Kidney (tissue), 14 donors: Measurements from ENCODE around the gene OLFML3. TPM values are rescaled to one million over a fixed set of nuclear protein-coding genes. Genes with fewer than 3 reads are reported as not detected.
"Not testable (repeated sequence)": the region's sequence is repeated elsewhere in the genome, so short reads cannot be mapped to it uniquely, and the experiment has no call there.

ENCODE experiments used
- DNase-seq, 5 donors: peaks; one replicate each; pipeline ENCODE4 v3.0.0-alpha.2; 2013 to 2020
- FAIRE-seq: peaks from 2 replicates; lab custom pipeline; 2012; peaks lifted over from hg19 to GRCh38; lab: Jason Lieb, UNC
- H3K27ac ChIP-seq, 2 donors: one replicate each; pipeline ENCODE4 v1.7.0; 2013; ENCODE audit warnings: low read depth in 2 of 2, low read length in 2 of 2, inconsistent platforms in 1 of 2
- H3K27me3 ChIP-seq: one replicate; pipeline ENCODE4 v1.7.1; 2013; ENCODE audit warnings: low read length, inconsistent platforms; ENCODE audit not compliant: control insufficient read depth, insufficient read depth
- H3K36me3 ChIP-seq, 3 donors: one replicate each; pipeline versions ENCODE4 v1.7.0 to v1.7.1; 2013; ENCODE audit warnings: low read length in 3 of 3, control low read depth in 1 of 3, inconsistent platforms in 1 of 3; ENCODE audit not compliant: insufficient read depth in 3 of 3, control insufficient read depth in 2 of 3
- H3K4me1 ChIP-seq, 3 donors: one replicate each; pipeline versions ENCODE4 v1.7.0 to v1.7.1; 2013; ENCODE audit warnings: low read length in 3 of 3, inconsistent platforms in 1 of 3, low read depth in 1 of 3; ENCODE audit not compliant: control insufficient read depth in 2 of 3, insufficient read depth in 2 of 3
- H3K4me3 ChIP-seq, 3 donors: one replicate each; pipeline versions ENCODE4 v1.7.0 to v1.8.1; 2013; ENCODE audit warnings: low read length in 3 of 3, control low read depth in 1 of 3, inconsistent platforms in 1 of 3
- H3K9ac ChIP-seq, 3 donors: one replicate each; pipeline versions ENCODE4 v1.7.0 to v1.7.1; 2013; ENCODE audit warnings: low read length in 3 of 3, control low read depth in 1 of 3, inconsistent platforms in 1 of 3
- H3K9me3 ChIP-seq, 3 donors: one replicate each; pipeline versions ENCODE4 v1.7.0 to v1.7.1; 2013; ENCODE audit warnings: low read length in 3 of 3, control low read depth in 1 of 3, inconsistent platforms in 1 of 3; ENCODE audit not compliant: control insufficient read depth in 2 of 3, insufficient read depth in 1 of 3
- intact Hi-C: fragments of 100-400 bp; cut with DNase I; formaldehyde crosslinking; loops from one replicate; pipeline ENCODE4 v1.11.1; 2022
- polyA plus RNA-seq: library from polyadenylated mRNA; stranded (reverse); fragments of 350-450 nt; fragmentation: Illumina TruSeq; extraction: RNeasy Lipid Tissue Mini Kit (QIAGEN cat#74804); gene quantifications from one replicate; pipeline ENCODE4 v1.2.3, GENCODE V29; 2014; ENCODE audit warnings: low read depth, low replicate concordance; ENCODE audit not compliant: insufficient read depth
- total RNA-seq: library from RNA; stranded (reverse); fragmentation: NEBNext Ultra II Directional; extraction: Animal tissue kit (Norgen Biotek cat#: 25700); gene quantifications from one replicate; pipeline ENCODE4 v1.2.1, GENCODE V29; 2021
- TF ChIP-seq, protein P1 (sequence below): IDR thresholded peaks from 3 replicates; pipeline ENCODE4 v1.5.1; 2012; ENCODE audit warnings: mild to moderate bottlenecking, moderate library complexity, borderline replicate concordance; ENCODE audit not compliant: insufficient read depth; ENCODE audit errors: extremely low read depth
- donor health status: control.
- donor health status: control.
- donor health status: control.
- donor health status: control.
- donor health status: control.
- donor health status: DM: yes; HTN: yes; CAD: no.
- donor health status: Normal renal cell carcinoma (clear cell type).

OLFML3 gene
- total and polyA plus RNA-seq, 2 donors from 2014 or later: 13.5 to 22.9 TPM

DNA sequence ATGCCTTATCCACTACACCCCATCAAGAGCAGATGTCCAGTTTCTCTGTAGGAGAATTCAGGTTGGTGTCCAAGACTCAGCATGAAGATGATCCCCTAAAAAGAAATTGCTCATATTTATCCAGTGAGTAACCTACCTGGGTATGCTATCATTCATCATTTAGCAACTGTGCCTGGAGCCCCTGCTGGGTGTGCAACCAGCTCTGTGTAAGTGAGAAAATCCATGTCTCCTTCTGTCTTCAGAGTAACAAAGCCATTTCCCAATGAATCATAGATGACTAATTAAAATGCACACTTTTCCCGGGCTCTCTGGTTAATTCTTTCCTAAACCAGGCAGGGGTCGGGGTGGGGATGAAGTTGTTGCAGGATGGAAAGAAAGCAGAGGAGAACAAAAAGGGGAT, 35.8 kb downstream of the OLFML3 start:
- DNase-seq: no peak
- Histone ChIP-seq H3K9me3 (no peaks in the 10 kb centered on the region), H3K36me3 (no peaks in the 10 kb centered on the region), H3K27me3 (no peaks in the 10 kb centered on the region), H3K27ac (no peak overlapping the region), H3K9ac (no peak overlapping the region), H3K4me3 (no peak overlapping the region), H3K4me1 (no peaks in the 10 kb centered on the region)
- intact Hi-C loops: no loop called here
- FAIRE-seq: no peak
- TF ChIP-seq, protein P1, sequence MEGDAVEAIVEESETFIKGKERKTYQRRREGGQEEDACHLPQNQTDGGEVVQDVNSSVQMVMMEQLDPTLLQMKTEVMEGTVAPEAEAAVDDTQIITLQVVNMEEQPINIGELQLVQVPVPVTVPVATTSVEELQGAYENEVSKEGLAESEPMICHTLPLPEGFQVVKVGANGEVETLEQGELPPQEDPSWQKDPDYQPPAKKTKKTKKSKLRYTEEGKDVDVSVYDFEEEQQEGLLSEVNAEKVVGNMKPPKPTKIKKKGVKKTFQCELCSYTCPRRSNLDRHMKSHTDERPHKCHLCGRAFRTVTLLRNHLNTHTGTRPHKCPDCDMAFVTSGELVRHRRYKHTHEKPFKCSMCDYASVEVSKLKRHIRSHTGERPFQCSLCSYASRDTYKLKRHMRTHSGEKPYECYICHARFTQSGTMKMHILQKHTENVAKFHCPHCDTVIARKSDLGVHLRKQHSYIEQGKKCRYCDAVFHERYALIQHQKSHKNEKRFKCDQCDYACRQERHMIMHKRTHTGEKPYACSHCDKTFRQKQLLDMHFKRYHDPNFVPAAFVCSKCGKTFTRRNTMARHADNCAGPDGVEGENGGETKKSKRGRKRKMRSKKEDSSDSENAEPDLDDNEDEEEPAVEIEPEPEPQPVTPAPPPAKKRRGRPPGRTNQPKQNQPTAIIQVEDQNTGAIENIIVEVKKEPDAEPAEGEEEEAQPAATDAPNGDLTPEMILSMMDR: no peak

DNA sequence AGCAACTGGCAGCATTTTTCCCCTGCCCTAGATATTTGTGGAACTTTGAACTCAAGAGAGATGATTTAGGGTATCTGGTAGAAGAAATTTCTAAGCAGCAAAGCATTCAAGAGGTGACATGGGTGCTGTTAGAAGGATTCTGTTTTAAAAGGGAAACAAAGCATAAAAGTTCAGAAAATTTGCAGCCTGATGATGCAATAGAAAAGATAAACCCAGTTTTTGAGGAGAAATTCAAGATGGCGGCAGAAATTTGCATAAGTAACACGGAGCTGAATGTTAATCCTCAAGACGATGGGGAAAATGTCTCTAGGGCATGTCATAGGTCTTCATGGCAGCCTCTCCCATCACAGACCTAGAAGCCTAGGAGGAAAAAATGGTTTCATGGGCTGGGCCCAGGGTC, 40.5 kb downstream of the OLFML3 start:
- H3K4me1 ChIP-seq, H3K27ac ChIP-seq, H3K36me3 ChIP-seq, H3K27me3 ChIP-seq, DNase-seq, intact Hi-C loops, FAIRE-seq, H3K4me3 ChIP-seq, H3K9me3 ChIP-seq, H3K9ac ChIP-seq: not testable (repeated sequence)

DNA sequence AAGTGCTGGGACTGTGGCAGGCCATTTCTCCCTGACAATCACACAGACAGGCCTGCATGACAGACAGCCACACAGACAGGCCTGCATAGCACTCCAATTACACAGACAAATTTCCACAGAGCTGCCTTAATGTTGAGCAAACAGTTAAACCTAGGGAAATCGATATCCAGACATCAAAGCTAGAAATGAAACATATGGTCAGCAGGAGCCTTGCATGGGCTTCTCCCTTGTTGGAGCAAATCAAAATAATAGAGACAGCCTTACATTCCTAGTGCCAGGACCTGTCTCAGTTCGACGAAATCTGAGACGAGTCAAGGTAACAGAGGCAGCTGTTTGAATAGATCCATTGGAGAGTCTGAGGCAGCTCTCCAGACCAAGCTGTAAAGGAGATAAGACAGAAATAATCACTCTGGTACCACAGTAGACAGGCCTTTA, 42.4 kb downstream of the OLFML3 start:
- intact Hi-C loops: no loop called here
- Histone ChIP-seq H3K4me1 (no peaks in the 10 kb centered on the region), H3K4me3 (no peak overlapping the region), H3K9ac (no peak overlapping the region), H3K9me3 (no peaks in the 10 kb centered on the region), H3K27ac (no peak overlapping the region), H3K27me3 (no peaks in the 10 kb centered on the region), H3K36me3 (no peaks in the 10 kb centered on the region)
- TF ChIP-seq, protein P1: no peak
- DNase-seq: peak in 3 of 5 donors; percentile 32 to 57 (median 50)
- FAIRE-seq: no peak

DNA sequence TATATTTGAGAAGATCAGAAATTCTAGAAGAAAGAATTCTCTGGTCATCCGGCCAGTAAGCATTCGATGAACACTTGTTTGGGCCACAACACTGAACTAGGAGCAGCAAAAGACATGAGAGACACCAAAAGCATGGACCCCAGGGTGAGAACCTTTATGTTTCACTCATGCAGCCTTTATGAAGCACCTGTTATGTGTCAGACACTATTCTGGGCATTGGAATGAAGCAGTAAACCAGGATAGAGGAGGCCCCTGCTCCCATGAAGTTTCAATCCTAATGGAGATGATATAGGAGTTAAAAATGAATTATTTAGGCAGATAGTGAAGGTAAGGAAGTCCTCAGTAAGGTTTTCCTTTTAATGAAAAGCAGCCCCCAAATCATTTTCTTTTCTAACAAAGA, 43.6 kb downstream of the OLFML3 start:
- Histone ChIP-seq H3K27ac (no peak overlapping the region), H3K9me3 (no peaks in the 10 kb centered on the region), H3K27me3 (no peaks in the 10 kb centered on the region), H3K4me1 (no peaks in the 10 kb centered on the region), H3K36me3 (no peaks in the 10 kb centered on the region), H3K4me3 (no peak overlapping the region), H3K9ac (no peak overlapping the region)
- TF ChIP-seq, protein P1: no peak
- no peak for DNase-seq
- no peak for FAIRE-seq
- intact Hi-C loops: no loop called here
